Measurements from ENCODE around the gene POLR3E.
A peak's percentile ranks its signal among the peaks of the same experiment; 100 is the strongest.
"Not testable (repeated sequence)": the region's sequence is repeated elsewhere in the genome, so short reads cannot be mapped to it uniquely, and the experiment has no call there.

Gene POLR3E

DNA sequence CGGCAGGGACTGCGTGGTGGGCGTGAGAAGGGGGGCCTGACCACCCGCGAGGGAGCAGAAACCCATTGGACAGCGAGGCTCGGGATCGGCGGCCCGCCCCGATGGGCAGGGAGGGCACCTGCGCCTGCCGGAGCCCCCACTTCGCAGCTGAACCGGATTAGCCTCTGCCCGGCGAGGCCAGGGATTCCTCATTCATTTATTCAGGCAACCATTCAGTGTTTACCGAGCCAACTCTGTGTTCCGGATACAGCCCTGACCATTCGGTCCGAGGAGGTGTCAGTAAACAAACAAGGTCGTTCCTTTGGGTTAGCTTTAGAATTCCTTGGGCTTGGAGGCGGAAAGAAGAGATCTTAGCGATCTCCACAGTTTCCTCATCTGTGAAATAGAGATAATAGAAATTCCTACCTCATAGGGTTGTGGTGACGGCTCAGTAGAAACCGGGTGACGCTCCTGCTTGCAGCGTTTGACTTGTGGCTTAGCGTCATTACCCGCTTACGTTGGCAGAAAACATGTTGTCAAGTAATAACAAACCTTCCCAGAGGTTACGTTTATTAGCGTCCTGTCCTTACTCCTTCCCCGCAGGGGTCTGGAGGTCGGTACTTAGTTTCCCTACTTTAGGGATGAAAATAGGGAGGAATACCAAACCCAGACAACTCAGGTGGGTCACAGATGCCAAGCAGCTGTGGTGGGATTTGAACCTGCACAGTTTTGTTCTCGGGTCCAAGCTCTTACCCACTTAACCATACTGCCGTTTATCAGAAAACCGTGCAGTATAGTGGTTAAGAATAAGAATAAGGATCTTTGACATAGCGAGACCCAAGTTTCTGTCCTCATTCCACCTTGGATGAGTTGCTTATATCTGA lies 893 bp downstream of the POLR3E start:
- no peaks in the 10 kb centered on the region for H3K9me2 ChIP-seq (replicated peaks; ENCODE audit: control insufficient read depth, low read length)
- peaks cover 47% of the 10 kb centered on the region for H3K36me3 ChIP-seq (ENCODE audit: control insufficient read depth, low read length)
- peak overlapping the region; percentile 61 for H3K27ac ChIP-seq (ENCODE audit: low read depth, low read length)
- peaks cover 7% of the 10 kb centered on the region for H4K20me1 ChIP-seq (ENCODE audit: control insufficient read depth, insufficient read depth, low read depth, low read length)
- H3F3A ChIP-seq (ENCODE audit: control insufficient read depth, insufficient read depth): peaks cover 13% of the 10 kb centered on the region
- peak overlapping the region; percentile 79 for H3K4me2 ChIP-seq (ENCODE audit: low read length)
- peak overlapping the region; percentile 82 for H3K4me3 ChIP-seq (ENCODE audit: low read length)
- peaks cover 59% of the 10 kb centered on the region for H3K79me2 ChIP-seq (ENCODE audit: control insufficient read depth, low read length)
- H3K9me3 ChIP-seq (ENCODE audit: control insufficient read depth, insufficient read depth, low read length): no peaks in the 10 kb centered on the region
- TF ChIP-seq, protein P1, sequence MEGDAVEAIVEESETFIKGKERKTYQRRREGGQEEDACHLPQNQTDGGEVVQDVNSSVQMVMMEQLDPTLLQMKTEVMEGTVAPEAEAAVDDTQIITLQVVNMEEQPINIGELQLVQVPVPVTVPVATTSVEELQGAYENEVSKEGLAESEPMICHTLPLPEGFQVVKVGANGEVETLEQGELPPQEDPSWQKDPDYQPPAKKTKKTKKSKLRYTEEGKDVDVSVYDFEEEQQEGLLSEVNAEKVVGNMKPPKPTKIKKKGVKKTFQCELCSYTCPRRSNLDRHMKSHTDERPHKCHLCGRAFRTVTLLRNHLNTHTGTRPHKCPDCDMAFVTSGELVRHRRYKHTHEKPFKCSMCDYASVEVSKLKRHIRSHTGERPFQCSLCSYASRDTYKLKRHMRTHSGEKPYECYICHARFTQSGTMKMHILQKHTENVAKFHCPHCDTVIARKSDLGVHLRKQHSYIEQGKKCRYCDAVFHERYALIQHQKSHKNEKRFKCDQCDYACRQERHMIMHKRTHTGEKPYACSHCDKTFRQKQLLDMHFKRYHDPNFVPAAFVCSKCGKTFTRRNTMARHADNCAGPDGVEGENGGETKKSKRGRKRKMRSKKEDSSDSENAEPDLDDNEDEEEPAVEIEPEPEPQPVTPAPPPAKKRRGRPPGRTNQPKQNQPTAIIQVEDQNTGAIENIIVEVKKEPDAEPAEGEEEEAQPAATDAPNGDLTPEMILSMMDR (IDR thresholded peaks at IDR 0.05; ENCODE audit: low read depth, low read length, poor library complexity, severe bottlenecking): no peak
- TF ChIP-seq EZH2phosphoT487 (IDR thresholded peaks at IDR 0.05; ENCODE audit: borderline replicate concordance, low read length): no peak
- H3K4me1 ChIP-seq (ENCODE audit: control insufficient read depth, low read length): peaks cover 28% of the 10 kb centered on the region
- no peaks in the 10 kb centered on the region for H3K27me3 ChIP-seq (ENCODE audit: control insufficient read depth, low read length)

GRCh38 chr16:22299036-22299435 lies 1.8 kb downstream of the POLR3E start:
- Histone ChIP-seq H3K4me1 (ENCODE audit: control insufficient read depth, low read length) (peaks cover 28% of the 10 kb centered on the region), H3K9me2 (replicated peaks; ENCODE audit: control insufficient read depth, low read length) (no peaks in the 10 kb centered on the region), H3K27me3 (ENCODE audit: control insufficient read depth, low read length) (no peaks in the 10 kb centered on the region), H3K4me2 (ENCODE audit: low read length) (peak overlapping the region; percentile 79), H3K36me3 (ENCODE audit: control insufficient read depth, low read length) (peaks cover 53% of the 10 kb centered on the region), H3F3A (ENCODE audit: control insufficient read depth, insufficient read depth) (peaks cover 13% of the 10 kb centered on the region), H3K4me3 (ENCODE audit: low read length) (peak overlapping the region; percentile 82), H4K20me1 (ENCODE audit: control insufficient read depth, insufficient read depth, low read depth, low read length) (peaks cover 7% of the 10 kb centered on the region), H3K27ac (ENCODE audit: low read depth, low read length) (no peak overlapping the region), H3K79me2 (ENCODE audit: control insufficient read depth, low read length) (peaks cover 66% of the 10 kb centered on the region), H3K9me3 (ENCODE audit: control insufficient read depth, insufficient read depth, low read length) (no peaks in the 10 kb centered on the region)
- TF ChIP-seq EZH2phosphoT487 (IDR thresholded peaks at IDR 0.05; ENCODE audit: borderline replicate concordance, low read length): no peak
- TF ChIP-seq, protein P1 (IDR thresholded peaks at IDR 0.05; ENCODE audit: low read depth, low read length, poor library complexity, severe bottlenecking): no peak

GRCh38 chr16:22300427-22301071 lies 3.3 kb downstream of the POLR3E start:
- Histone ChIP-seq H3K27ac (ENCODE audit: low read depth, low read length) (no peak overlapping the region), H3K4me3 (ENCODE audit: low read length) (0 out of 2 replicates have a peak overlapping the region, but pooled peaks have one; percentile 7), H3K4me1 (ENCODE audit: control insufficient read depth, low read length) (peaks cover 28% of the 10 kb centered on the region), H4K20me1 (ENCODE audit: control insufficient read depth, insufficient read depth, low read depth, low read length) (peaks cover 7% of the 10 kb centered on the region), H3K79me2 (ENCODE audit: control insufficient read depth, low read length) (peaks cover 81% of the 10 kb centered on the region), H3F3A (ENCODE audit: control insufficient read depth, insufficient read depth) (peaks cover 13% of the 10 kb centered on the region), H3K4me2 (ENCODE audit: low read length) (peak overlapping the region; percentile 26), H3K36me3 (ENCODE audit: control insufficient read depth, low read length) (peaks cover 68% of the 10 kb centered on the region), H3K9me3 (ENCODE audit: control insufficient read depth, insufficient read depth, low read length) (no peaks in the 10 kb centered on the region), H3K27me3 (ENCODE audit: control insufficient read depth, low read length) (no peaks in the 10 kb centered on the region), H3K9me2 (replicated peaks; ENCODE audit: control insufficient read depth, low read length) (no peaks in the 10 kb centered on the region)
- no peak for TF ChIP-seq EZH2phosphoT487 (IDR thresholded peaks at IDR 0.05; ENCODE audit: borderline replicate concordance, low read length)
- TF ChIP-seq, protein P1 (IDR thresholded peaks at IDR 0.05; ENCODE audit: low read depth, low read length, poor library complexity, severe bottlenecking): peak; percentile 84

DNA sequence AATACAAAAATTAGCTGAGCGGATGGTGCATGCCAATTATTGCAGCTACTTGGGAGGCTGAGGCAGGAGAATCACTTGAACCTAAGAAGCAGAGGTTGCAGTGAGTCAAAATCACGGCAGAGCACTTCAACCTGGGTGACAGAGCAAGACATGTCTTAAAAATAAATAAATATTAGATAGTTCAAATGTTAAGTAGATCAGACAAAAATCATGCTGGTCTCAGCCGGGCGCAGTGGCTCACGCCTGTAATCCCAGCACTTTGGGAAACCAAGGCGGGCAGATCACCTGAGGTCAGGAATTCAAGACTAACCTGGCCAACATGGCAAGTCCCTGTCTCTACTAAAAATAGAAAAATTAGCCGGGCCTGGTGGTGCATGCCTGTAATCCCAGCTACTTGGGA lies 4.2 kb downstream of the POLR3E start:
- peaks cover 88% of the 10 kb centered on the region for H3K79me2 ChIP-seq (ENCODE audit: control insufficient read depth, low read length)
- not testable (repeated sequence) for H3K4me3 ChIP-seq (ENCODE audit: low read length); H3K27me3 ChIP-seq (ENCODE audit: control insufficient read depth, low read length); H3K9me2 ChIP-seq (replicated peaks; ENCODE audit: control insufficient read depth, low read length); H3F3A ChIP-seq (ENCODE audit: control insufficient read depth, insufficient read depth); H3K27ac ChIP-seq (ENCODE audit: low read depth, low read length); H4K20me1 ChIP-seq (ENCODE audit: control insufficient read depth, insufficient read depth, low read depth, low read length); H3K9me3 ChIP-seq (ENCODE audit: control insufficient read depth, insufficient read depth, low read length); H3K4me2 ChIP-seq (ENCODE audit: low read length)
- peaks cover 22% of the 10 kb centered on the region for H3K4me1 ChIP-seq (ENCODE audit: control insufficient read depth, low read length)
- H3K36me3 ChIP-seq (ENCODE audit: control insufficient read depth, low read length): peaks cover 77% of the 10 kb centered on the region

Data from DOHH2 (cell line).